ENCODE data around the gene CTNNA3. TPM values are rescaled to one million over a fixed set of nuclear protein-coding genes. Genes with fewer than 3 reads are reported as not detected.

CTNNA3 gene
- total RNA-seq, 1 donor from 2014 or later, result 0.92 TPM

- TF ChIP-seq CTCF (IDR thresholded peaks at IDR 0.05), result no peak
- Mint-ChIP-seq H3K36me3 (ENCODE audit: low read depth) (no peaks in the 10 kb centered on the region), H3K27ac (ENCODE audit: unreplicated experiment) (no peak overlapping the region), H3K27me3 (ENCODE audit: low read depth) (no peaks in the 10 kb centered on the region), H3K4me3 (ENCODE audit: unreplicated experiment) (no peak overlapping the region), H3K4me1 (ENCODE audit: low read depth) (no peaks in the 10 kb centered on the region), H3K9me3 (ENCODE audit: low read depth) (no peaks in the 10 kb centered on the region)
- no peak for DNase-seq (ENCODE audit: low spot score)
These were observed 645.6 kb downstream of the CTNNA3 start for GRCh38 chr10:67050415-67050814.

- Mint-ChIP-seq H3K9me3 (ENCODE audit: low read depth) (no peaks in the 10 kb centered on the region), H3K4me3 (ENCODE audit: unreplicated experiment) (no peak overlapping the region), H3K4me1 (ENCODE audit: low read depth) (no peaks in the 10 kb centered on the region), H3K36me3 (ENCODE audit: low read depth) (no peaks in the 10 kb centered on the region), H3K27me3 (ENCODE audit: low read depth) (no peaks in the 10 kb centered on the region), H3K27ac (ENCODE audit: unreplicated experiment) (no peak overlapping the region)
- no peak for DNase-seq (ENCODE audit: low spot score)
- no peak for TF ChIP-seq CTCF (IDR thresholded peaks at IDR 0.05)
These were observed 646.0 kb downstream of the CTNNA3 start for GRCh38 chr10:67049988-67050387.

GRCh38 chr10:67046507-67046906 is 649.5 kb downstream of the CTNNA3 start:
- H3K4me1 Mint-ChIP-seq (ENCODE audit: low read depth), result no peaks in the 10 kb centered on the region
- TF ChIP-seq CTCF (IDR thresholded peaks at IDR 0.05), result no peak
- no peaks in the 10 kb centered on the region for H3K36me3 Mint-ChIP-seq (ENCODE audit: low read depth)
- no peak overlapping the region for H3K4me3 Mint-ChIP-seq (ENCODE audit: unreplicated experiment)
- H3K27ac Mint-ChIP-seq (ENCODE audit: unreplicated experiment), result no peak overlapping the region
- H3K27me3 Mint-ChIP-seq (ENCODE audit: low read depth), result no peaks in the 10 kb centered on the region
- DNase-seq (ENCODE audit: low spot score), result no peak
- H3K9me3 Mint-ChIP-seq (ENCODE audit: low read depth), result no peaks in the 10 kb centered on the region

GRCh38 chr10:67045404-67045803 is 650.6 kb downstream of the CTNNA3 start:
- H3K9me3 Mint-ChIP-seq (ENCODE audit: low read depth), result no peaks in the 10 kb centered on the region

GRCh38 chr10:67043041-67043440 is 653.0 kb downstream of the CTNNA3 start:
- Mint-ChIP-seq H3K27ac (ENCODE audit: unreplicated experiment) (no peak overlapping the region), H3K36me3 (ENCODE audit: low read depth) (no peaks in the 10 kb centered on the region), H3K4me3 (ENCODE audit: unreplicated experiment) (no peak overlapping the region), H3K27me3 (ENCODE audit: low read depth) (no peaks in the 10 kb centered on the region), H3K4me1 (ENCODE audit: low read depth) (no peaks in the 10 kb centered on the region), H3K9me3 (ENCODE audit: low read depth) (no peaks in the 10 kb centered on the region)
- TF ChIP-seq CTCF (IDR thresholded peaks at IDR 0.05), result no peak
- no peak for DNase-seq (ENCODE audit: low spot score)

More at GRCh38 chr10:67045404-67045803, 650.6 kb downstream of the CTNNA3 start:
- no peaks in the 10 kb centered on the region for H3K4me1 Mint-ChIP-seq (ENCODE audit: low read depth)
- no peak for DNase-seq (ENCODE audit: low spot score)
- no peak for TF ChIP-seq CTCF (IDR thresholded peaks at IDR 0.05)
- H3K4me3 Mint-ChIP-seq (ENCODE audit: unreplicated experiment), result no peak overlapping the region
- no peaks in the 10 kb centered on the region for H3K27me3 Mint-ChIP-seq (ENCODE audit: low read depth)
- no peak overlapping the region for H3K27ac Mint-ChIP-seq (ENCODE audit: unreplicated experiment)
- no peaks in the 10 kb centered on the region for H3K36me3 Mint-ChIP-seq (ENCODE audit: low read depth)
